GM06990 (cell line): Measurements from ENCODE around the gene DUSP5.
"Not testable (repeated sequence)": the region's sequence is repeated elsewhere in the genome, so short reads cannot be mapped to it uniquely, and the experiment has no call there.

ENCODE experiments used
- DNase-seq: peaks from one replicate; pipeline ENCODE4 v3.0.0-alpha.2; 2011; ENCODE audit not compliant: insufficient read length; ENCODE audit errors: extremely low read depth
- H3K27me3 ChIP-seq: replicated peaks from 2 replicates; pipeline ENCODE4 v1.6.0; 2011; ENCODE audit warnings: low read length; ENCODE audit not compliant: control insufficient read depth, insufficient read depth
- H3K36me3 ChIP-seq: 2 replicates; pipeline ENCODE4 v1.5.1; 2011; ENCODE audit warnings: low read length; ENCODE audit not compliant: control insufficient read depth, insufficient read depth
- H3K4me3 ChIP-seq: replicated peaks from 2 replicates; pipeline ENCODE4 v1.5.1; 2011; ENCODE audit warnings: low read depth, mild to moderate bottlenecking, control low read depth, low read length
- TF ChIP-seq, protein P1 (sequence below): IDR thresholded peaks from 2 replicates; pipeline ENCODE4 v1.5.1; 2011; ENCODE audit warnings: low read length, control low read depth, mild to moderate bottlenecking, inconsistent platforms; ENCODE audit not compliant: insufficient read depth, poor library complexity, severe bottlenecking

DUSP5 gene

DNA sequence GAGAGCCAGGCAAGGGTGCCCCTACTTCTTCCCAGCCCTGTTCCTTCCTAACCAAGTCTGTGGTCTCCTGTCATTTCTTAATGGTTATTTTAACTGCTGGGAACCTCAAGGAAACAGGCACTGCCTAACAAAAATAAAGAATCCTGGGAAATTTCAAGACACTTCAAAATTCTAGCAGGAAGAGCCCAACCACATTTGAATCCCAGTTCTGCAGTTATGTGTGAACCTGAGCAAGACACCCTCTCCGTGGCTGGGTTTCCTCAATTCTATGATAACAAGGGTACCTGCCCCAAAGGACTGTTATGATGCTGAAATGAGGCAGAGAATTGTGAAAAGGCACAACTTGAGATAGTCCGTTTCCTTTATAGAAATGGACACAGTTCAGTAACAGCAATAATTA lies 36.2 kb upstream of the DUSP5 start:
- DNase-seq, result no peak
- no peaks in the 10 kb centered on the region for H3K36me3 ChIP-seq
- no peak overlapping the region for H3K4me3 ChIP-seq
- H3K27me3 ChIP-seq, result no peaks in the 10 kb centered on the region
- TF ChIP-seq, protein P1, sequence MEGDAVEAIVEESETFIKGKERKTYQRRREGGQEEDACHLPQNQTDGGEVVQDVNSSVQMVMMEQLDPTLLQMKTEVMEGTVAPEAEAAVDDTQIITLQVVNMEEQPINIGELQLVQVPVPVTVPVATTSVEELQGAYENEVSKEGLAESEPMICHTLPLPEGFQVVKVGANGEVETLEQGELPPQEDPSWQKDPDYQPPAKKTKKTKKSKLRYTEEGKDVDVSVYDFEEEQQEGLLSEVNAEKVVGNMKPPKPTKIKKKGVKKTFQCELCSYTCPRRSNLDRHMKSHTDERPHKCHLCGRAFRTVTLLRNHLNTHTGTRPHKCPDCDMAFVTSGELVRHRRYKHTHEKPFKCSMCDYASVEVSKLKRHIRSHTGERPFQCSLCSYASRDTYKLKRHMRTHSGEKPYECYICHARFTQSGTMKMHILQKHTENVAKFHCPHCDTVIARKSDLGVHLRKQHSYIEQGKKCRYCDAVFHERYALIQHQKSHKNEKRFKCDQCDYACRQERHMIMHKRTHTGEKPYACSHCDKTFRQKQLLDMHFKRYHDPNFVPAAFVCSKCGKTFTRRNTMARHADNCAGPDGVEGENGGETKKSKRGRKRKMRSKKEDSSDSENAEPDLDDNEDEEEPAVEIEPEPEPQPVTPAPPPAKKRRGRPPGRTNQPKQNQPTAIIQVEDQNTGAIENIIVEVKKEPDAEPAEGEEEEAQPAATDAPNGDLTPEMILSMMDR, result no peak

DNA sequence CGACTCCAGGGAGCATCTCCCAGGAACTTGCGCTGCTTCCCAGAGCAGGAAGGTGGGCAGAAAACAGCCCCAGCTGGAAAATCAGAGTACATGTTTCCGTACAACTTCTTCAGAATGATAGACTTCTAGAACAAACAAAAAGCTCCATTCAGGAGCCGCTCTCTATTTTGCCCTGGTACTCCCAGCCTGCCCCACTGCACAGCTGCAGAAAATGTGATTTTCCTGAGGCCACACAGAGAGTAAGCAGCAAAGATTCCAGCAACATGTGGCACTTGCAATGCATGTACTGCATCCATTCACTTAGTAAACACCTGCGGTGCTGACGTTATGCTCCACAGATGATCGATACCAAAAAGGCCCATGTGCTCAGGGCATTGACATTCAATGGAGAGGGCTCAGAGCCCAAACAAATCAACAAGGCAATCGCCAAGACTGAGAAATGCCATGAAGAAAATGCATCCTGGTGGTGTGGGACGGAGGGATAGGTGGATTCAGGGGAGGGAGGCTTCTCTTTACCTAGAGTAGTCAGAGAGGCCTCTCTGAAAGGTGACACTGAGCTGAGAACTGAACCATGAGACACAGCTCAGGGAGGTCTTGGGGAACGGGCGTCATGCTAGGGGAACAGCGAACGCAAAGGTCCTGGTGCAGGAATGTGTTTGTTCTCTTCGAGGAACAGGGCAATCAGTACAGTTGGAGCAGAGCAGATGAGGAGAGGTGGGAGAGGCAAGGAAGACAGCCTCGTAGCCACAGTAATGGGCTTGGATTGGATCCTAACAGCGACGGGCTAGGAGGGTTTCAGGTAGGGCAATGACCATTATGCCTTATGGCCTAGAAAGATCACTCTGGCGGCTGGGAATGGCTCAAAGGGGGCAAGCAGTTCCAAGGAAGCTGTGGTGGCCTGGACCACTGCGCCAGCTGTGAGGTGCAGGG lies 35.3 kb upstream of the DUSP5 start:
- no peak overlapping the region for H3K4me3 ChIP-seq
- TF ChIP-seq, protein P1, result no peak
- no peaks in the 10 kb centered on the region for H3K36me3 ChIP-seq
- DNase-seq, result no peak
- no peaks in the 10 kb centered on the region for H3K27me3 ChIP-seq

DNA sequence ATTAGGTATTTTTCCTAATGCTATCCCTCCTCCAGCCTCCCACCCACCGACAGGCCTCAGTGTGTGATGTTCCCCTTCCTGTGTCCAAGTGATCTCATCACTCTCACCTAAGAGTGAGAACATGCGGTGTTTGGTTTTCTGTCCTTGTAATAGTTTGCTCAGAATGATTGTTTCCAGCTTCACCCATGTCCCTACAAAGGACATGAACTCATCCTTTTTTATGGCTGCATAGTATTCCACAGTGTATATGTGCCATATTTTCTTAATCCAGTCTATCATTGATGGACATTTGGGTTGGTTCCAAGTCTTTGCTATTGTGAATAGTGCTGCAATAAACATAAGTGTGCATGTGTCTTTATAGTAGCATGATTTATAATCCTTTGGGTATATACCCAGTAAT lies 29.4 kb upstream of the DUSP5 start:
- H3K4me3 ChIP-seq, H3K27me3 ChIP-seq, H3K36me3 ChIP-seq, DNase-seq: not testable (repeated sequence)

DNA sequence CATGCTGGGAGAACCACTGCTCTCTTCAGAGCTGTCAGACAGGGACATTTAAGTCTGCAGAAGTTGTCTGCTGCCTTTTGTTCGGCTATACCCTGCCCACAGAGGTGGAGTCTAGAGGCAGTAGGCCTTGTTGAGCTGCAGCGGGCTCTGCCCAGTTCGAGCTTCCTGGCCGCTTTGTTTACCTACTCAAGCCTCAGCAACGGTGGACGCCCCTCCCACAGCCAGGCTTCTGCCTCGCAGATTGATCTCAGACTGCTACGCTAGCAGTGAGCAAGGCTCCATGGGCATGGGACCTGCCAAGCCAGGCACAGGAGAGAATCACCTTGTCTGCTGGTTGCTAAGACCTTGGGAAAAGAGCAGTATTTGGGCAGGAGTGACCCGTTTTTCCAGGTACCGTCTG lies 27.2 kb upstream of the DUSP5 start:
- not testable (repeated sequence) for H3K27me3 ChIP-seq, H3K4me3 ChIP-seq, H3K36me3 ChIP-seq, DNase-seq

DNA sequence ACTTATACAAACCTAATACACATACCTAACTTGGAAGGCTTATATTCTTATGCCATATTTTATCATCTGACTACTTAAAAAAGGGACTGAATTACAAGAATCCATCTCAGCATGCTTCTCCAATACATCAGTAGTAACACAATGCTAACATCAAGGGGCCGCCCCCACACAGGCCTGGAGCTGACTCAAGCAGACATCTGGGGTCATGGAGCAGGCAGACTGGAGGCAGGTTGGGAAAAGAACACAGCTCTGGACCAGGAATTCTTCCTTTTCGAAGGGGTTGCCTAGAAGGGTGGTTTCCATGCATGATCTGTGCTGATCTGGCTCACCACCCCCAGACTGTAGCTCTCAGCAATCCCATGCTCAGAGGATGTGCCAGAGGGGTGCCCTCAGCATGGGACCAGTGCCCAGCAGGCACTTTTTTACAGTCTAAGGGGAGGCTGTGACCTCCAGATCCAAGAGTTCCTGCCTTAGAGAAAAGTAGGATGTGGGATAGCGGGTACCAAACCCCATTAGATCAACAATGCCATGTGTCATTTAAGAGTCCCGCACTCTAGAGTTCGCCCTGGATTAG lies 26.1 kb upstream of the DUSP5 start:
- Histone ChIP-seq H3K4me3 (no peak overlapping the region), H3K36me3 (no peaks in the 10 kb centered on the region), H3K27me3 (no peaks in the 10 kb centered on the region)
- no peak for DNase-seq
- TF ChIP-seq, protein P1, result no peak

DNA sequence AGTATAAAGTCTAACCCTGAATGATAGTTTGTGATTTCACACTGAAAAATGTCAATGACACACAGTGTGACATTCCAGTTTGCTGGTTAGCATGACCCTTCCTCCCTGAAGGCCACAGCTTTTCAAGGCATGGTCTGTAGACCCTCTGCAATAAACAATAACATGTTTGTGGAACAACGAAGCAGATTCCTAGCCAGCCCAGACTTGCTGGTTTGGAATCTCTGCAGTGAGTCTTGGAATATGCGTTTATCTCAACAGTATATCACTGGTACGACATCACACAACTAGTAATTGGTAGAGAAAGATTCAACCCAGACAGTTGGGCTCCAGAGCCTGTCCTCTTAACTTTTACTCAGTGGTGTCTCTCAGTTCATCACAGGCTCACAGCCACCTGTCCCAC lies 23.7 kb upstream of the DUSP5 start:
- no peak for DNase-seq
- Histone ChIP-seq H3K27me3 (no peaks in the 10 kb centered on the region), H3K36me3 (no peaks in the 10 kb centered on the region), H3K4me3 (no peak overlapping the region)
- TF ChIP-seq, protein P1, result no peak
